Activated gamma-delta T cell treated with anti-CD3 and anti-CD28 coated beads, Interleukin-2, amount 50 U/mL, for 16 hours (primary cell): ENCODE results near the gene TRIM46.

Experiments used
- DNase-seq: peaks from one replicate; pipeline ENCODE4 v3.0.0-alpha.2; 2020; ENCODE audit warnings: low read depth

Gene TRIM46

GRCh38 chr1:155172732-155173477, 744 bp upstream of the TRIM46 start, which contains the start of gene KRTCAP2:
TSS of gene KRTCAP2 (minus strand) at chr1:155173304. CDS start at chr1:155173224, 80 bp downstream.
- peak; percentile 91 for DNase-seq

GRCh38 chr1:155174324-155175280, 953 bp downstream of the TRIM46 start:
- DNase-seq: no peak

DNA sequence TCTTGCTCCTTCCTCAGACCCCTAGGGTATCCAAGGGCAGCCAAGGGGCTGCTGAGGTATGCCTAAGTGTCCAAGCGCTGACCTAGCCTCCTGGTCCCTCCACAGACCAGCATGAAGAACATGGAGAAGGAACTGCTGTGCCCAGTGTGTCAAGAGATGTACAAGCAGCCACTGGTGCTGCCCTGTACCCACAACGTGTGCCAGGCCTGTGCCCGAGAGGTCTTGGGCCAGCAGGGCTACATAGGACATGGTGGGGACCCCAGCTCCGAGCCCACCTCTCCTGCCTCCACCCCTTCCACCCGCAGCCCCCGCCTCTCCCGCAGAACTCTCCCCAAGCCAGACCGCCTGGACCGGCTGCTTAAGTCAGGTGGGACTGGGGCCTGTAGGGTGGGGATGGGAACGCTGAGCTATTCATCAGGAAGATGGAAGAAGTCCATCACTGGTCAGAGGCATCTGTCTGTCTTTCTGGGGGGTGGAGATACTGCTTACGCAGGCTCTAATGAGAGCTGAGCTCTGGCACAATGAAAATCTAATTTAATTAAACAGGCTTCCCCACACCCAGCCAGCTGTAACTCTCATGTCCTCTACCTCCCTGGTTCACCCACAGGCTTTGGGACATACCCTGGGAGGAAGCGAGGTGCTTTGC, 1.8 kb downstream of the TRIM46 start:
- DNase-seq: no peak

DNA sequence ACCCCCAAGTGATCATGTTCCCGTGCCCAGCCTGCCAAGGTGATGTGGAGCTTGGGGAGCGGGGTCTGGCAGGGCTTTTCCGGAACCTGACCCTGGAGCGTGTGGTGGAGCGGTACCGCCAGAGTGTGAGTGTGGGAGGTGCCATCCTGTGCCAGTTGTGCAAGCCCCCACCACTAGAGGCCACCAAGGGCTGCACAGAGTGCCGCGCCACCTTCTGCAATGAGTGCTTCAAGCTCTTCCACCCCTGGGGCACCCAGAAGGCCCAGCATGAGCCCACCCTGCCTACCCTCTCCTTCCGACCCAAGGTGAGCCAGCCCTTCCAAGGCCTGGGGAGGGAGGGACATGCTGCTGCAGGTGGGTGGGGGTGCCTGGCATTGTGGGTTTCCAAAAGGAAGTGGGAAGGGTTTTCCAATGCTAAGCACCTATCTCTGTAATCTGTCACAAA, 2.3 kb downstream of the TRIM46 start:
- no peak for DNase-seq

DNA sequence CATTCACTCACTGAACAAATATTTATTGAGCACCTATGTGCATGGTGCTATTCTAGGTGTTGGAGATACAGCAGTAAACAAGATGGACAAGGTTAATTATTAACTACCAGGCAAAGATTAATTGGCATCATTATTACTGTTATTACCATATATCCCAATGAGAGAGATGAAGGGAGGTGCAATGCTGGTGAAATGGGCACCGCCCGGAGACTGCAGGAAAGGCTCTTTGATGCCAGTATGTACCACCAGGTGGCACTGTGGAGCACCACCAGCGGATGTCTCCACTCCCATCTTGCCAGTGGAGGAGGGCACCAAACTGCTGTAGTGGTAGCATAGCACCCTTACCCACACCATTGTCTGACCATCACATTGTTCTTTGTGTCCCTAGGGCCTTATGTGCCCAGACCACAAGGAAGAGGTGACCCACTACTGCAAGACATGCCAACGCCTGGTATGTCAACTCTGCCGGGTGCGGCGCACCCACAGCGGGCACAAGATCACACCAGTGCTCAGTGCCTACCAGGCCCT, 3.0 kb downstream of the TRIM46 start:
- DNase-seq: peak; percentile 81

DNA sequence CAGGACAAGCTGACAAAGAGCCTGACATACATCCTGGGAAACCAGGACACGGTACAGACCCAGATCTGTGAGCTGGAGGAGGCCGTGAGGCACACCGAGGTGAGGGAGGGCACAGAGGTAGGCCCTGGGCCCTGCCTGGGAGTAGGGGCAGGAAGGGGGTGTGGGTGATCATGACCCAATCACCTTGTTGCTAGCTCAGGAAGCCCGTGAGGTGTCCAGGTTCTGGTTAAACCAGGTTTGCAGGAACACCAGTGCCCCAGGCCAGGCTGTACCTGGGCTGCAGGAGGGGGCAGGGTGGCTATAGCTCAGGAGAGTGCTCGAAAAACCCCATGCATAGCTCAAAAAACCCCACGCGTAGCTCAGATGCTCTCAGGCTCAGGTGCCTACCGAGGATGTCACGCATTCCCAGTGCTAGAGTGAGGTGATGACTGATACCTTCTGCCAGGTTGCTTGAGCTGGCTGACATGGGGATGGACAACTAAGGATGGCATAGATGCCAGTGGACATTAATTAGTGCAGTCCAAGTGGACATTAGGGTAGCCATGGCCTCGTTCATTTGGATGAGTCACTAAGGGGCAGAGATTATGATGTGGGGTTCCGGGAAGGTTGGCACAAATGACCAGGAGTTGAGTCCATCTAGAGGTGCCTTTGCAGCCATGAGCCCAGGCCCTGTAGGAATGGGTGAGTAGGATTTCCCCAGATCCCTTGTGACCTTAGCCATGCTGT, 3.7 kb downstream of the TRIM46 start:
- DNase-seq: no peak

- no peak for DNase-seq
Observed at GRCh38 chr1:155177918-155178281, 4.3 kb downstream of the TRIM46 start.

GRCh38 chr1:155178441-155179111, 4.9 kb downstream of the TRIM46 start:
- no peak for DNase-seq

- DNase-seq: no peak
Observed at GRCh38 chr1:155179112-155180031, 5.7 kb downstream of the TRIM46 start.

GRCh38 chr1:155181371-155182051, 7.9 kb downstream of the TRIM46 start:
- DNase-seq: no peak

DNA sequence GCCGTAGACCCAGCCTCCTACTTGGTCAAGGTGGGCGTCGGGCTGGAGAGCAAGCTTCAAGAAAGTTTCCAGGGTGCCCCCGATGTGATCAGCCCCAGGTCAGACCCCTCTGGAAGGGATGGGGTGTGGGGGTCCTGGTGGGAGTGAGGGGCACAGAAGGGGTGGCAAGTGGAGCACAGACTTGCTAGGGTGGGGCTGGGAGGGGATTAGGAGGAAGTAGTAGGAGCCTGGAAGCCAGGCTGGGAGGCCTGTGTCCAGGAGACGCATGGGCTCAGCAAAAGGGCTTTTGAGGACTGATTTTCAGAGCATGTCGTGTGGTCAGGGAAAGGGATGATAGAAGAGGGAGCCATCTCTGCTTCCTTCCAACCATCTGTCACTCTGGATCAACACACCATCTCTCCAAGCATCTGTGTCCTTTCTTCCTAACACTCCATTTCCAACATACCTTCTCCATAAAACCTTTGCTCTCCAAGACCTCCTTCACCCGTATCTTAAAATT, 8.5 kb downstream of the TRIM46 start:
- DNase-seq: no peak

GRCh38 chr1:155183775-155184221, 10.1 kb downstream of the TRIM46 start:
- DNase-seq: no peak

GRCh38 chr1:155184351-155184811, 10.7 kb downstream of the TRIM46 start:
- DNase-seq: no peak

- no peak for DNase-seq
Observed at GRCh38 chr1:155184835-155185782, 11.5 kb downstream of the TRIM46 start.

DNA sequence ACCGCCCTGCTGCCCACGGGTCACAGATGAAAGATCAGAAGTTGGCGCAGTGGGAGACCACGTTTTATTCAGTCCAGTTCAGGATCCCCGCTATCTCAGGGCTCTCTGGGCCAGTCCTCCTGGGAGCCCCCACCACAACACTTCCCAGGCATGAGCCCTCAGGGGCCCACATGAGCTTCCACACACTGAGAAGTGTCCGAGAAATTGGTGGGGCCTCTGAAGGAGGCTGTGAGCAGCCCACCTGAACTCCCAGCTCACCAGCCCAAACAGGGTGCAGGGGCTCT, 12.1 kb downstream of the TRIM46 start:
- no peak for DNase-seq

DNA sequence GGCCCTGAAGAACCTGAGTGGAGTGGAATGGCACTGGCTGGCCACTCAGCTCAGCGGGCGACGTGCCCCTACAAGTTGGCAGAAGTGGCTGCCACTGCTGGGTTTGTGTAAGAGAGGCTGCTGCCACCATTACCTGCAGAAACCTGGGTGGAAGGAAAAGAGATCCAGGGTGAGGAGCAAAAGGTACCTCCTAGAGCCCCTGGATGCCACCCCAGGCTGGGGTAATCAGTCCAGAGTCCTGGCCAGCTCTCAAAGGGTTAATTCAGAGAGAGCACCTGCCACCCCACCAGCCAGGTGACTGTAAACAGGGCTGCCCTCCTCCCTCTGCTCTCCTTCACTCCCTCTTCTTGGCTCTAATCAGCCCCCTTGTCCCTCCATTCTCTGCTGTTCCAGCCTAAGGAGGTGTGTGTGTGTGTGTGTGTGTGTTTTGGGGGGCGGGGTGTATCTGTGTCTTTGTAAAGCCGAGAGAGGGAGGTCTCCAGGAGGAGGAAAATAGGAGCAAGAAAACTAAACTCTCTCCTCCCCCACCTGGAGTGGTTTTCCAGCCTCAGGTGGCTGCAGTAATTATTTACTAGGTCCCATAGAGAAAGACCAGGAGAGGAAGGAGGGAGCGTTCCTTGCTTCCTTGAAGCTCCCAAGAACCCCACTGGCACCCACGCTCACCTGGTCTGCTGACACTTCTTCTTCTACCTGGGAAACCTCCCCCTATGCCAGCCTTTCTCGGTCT, 12.6 kb downstream of the TRIM46 start:
- DNase-seq: no peak

- no peak for DNase-seq
Observed at GRCh38 chr1:155186794-155187455, 13.3 kb downstream of the TRIM46 start.
